BE2C (cell line): Measurements from ENCODE around the gene CORO6.

Experiments
- DNase-seq: peaks from one replicate; pipeline ENCODE4 v3.0.0-alpha.2; 2020
- H3K27me3 ChIP-seq: fragments of 250-450 bp; sonication (Bioruptor Pico); 2 replicates; pipeline ENCODE4 v1.5.1; 2020; ENCODE audit warnings: mild to moderate bottlenecking
- H3K36me3 ChIP-seq: fragments of 250-450 bp; sonication (Bioruptor Pico); 2 replicates; pipeline ENCODE4 v1.5.1; 2020; ENCODE audit warnings: mild to moderate bottlenecking
- H3K4me1 ChIP-seq: fragments of 250-450 bp; sonication (Bioruptor Pico); 2 replicates; pipeline ENCODE4 v1.5.1; 2020
- H3K4me3 ChIP-seq: 2 replicates; pipeline ENCODE4 v1.5.1; 2011; ENCODE audit warnings: low read depth, low read length
- H3K9me3 ChIP-seq: fragments of 250-450 bp; sonication (Bioruptor Pico); 2 replicates; pipeline ENCODE4 v1.5.1; 2020
- CTCF ChIP-seq: IDR thresholded peaks from 2 replicates; pipeline ENCODE4 v1.5.1; 2012; ENCODE audit warnings: mild to moderate bottlenecking, low read depth, low read length

Gene CORO6

GRCh38 chr17:29664743-29665480, 42.2 kb upstream of the CORO6 start:
- no peak for TF ChIP-seq CTCF
- no peaks in the 10 kb centered on the region for H3K9me3 ChIP-seq
- peaks cover 18% of the 10 kb centered on the region for H3K36me3 ChIP-seq
- no peak for DNase-seq
- H3K4me3 ChIP-seq = no peak overlapping the region
- H3K27me3 ChIP-seq = no peaks in the 10 kb centered on the region
- no peaks in the 10 kb centered on the region for H3K4me1 ChIP-seq

GRCh38 chr17:29663155-29663554, 40.4 kb upstream of the CORO6 start:
- no peaks in the 10 kb centered on the region for H3K27me3 ChIP-seq
- H3K4me3 ChIP-seq = no peak overlapping the region
- peaks cover 18% of the 10 kb centered on the region for H3K36me3 ChIP-seq
- H3K4me1 ChIP-seq = no peaks in the 10 kb centered on the region
- no peak for DNase-seq
- H3K9me3 ChIP-seq = no peaks in the 10 kb centered on the region
- TF ChIP-seq CTCF = no peak

GRCh38 chr17:29661213-29661612, 38.5 kb upstream of the CORO6 start:
- Histone ChIP-seq H3K27me3 (no peaks in the 10 kb centered on the region), H3K9me3 (no peaks in the 10 kb centered on the region), H3K4me1 (no peaks in the 10 kb centered on the region), H3K36me3 (peaks cover 11% of the 10 kb centered on the region), H3K4me3 (no peak overlapping the region)
- no peak for TF ChIP-seq CTCF
- DNase-seq = no peak

- Histone ChIP-seq H3K27me3 (no peaks in the 10 kb centered on the region), H3K4me1 (no peaks in the 10 kb centered on the region), H3K9me3 (no peaks in the 10 kb centered on the region), H3K36me3 (peaks cover 4% of the 10 kb centered on the region; the same call in 1 of the 2 replicates), H3K4me3 (no peak overlapping the region)
- no peak for DNase-seq
- TF ChIP-seq CTCF = no peak
These were observed 36.4 kb upstream of the CORO6 start for GRCh38 chr17:29659155-29659554.

GRCh38 chr17:29655323-29655722, 32.6 kb upstream of the CORO6 start:
- H3K4me1 ChIP-seq = no peaks in the 10 kb centered on the region
- no peak for DNase-seq
- no peaks in the 10 kb centered on the region for H3K36me3 ChIP-seq
- H3K4me3 ChIP-seq = no peak overlapping the region
- no peaks in the 10 kb centered on the region for H3K9me3 ChIP-seq
- no peaks in the 10 kb centered on the region for H3K27me3 ChIP-seq
- no peak for TF ChIP-seq CTCF

GRCh38 chr17:29653995-29654714, 31.4 kb upstream of the CORO6 start:
- Histone ChIP-seq H3K9me3 (no peaks in the 10 kb centered on the region), H3K4me1 (no peaks in the 10 kb centered on the region), H3K27me3 (no peaks in the 10 kb centered on the region), H3K36me3 (no peaks in the 10 kb centered on the region), H3K4me3 (no peak overlapping the region)
- no peak for DNase-seq
- TF ChIP-seq CTCF = no peak
